ENCODE data around the gene PNMA6E. TPM values are rescaled to one million over a fixed set of nuclear protein-coding genes. Genes with fewer than 3 reads are reported as not detected.

The PNMA6E gene
- total RNA-seq, 1 experiment from 2014 or later, result not detected

- DNase-seq (ENCODE audit: low read depth), result no peak
These were observed 34.7 kb upstream of the PNMA6E start for GRCh38 chrX:153435845-153436244.

GRCh38 chrX:153434801-153435200 lies 33.7 kb upstream of the PNMA6E start:
- no peak for DNase-seq (ENCODE audit: low read depth)

- no peak for DNase-seq (ENCODE audit: low read depth)
These were observed 32.7 kb upstream of the PNMA6E start for GRCh38 chrX:153433781-153434285.

- DNase-seq (ENCODE audit: low read depth), result no peak
These were observed 32.1 kb upstream of the PNMA6E start for GRCh38 chrX:153433161-153433680.

- DNase-seq (ENCODE audit: low read depth), result no peak
These were observed 29.6 kb upstream of the PNMA6E start for GRCh38 chrX:153430796-153431195.

- no peak for DNase-seq (ENCODE audit: low read depth)
These were observed 25.1 kb upstream of the PNMA6E start for GRCh38 chrX:153426204-153426603.

- DNase-seq (ENCODE audit: low read depth), result no peak
These were observed 22.5 kb upstream of the PNMA6E start for GRCh38 chrX:153423652-153424051.

- DNase-seq (ENCODE audit: low read depth), result no peak
These were observed 20.7 kb upstream of the PNMA6E start for GRCh38 chrX:153421856-153422255.

GRCh38 chrX:153420851-153421599 lies 19.9 kb upstream of the PNMA6E start:
- DNase-seq (ENCODE audit: low read depth), result no peak

GRCh38 chrX:153417637-153418036 lies 16.5 kb upstream of the PNMA6E start:
- no peak for DNase-seq (ENCODE audit: low read depth)

GRCh38 chrX:153416781-153417450 lies 15.8 kb upstream of the PNMA6E start:
- DNase-seq (ENCODE audit: low read depth), result no peak

- DNase-seq (ENCODE audit: low read depth), result no peak
These were observed 13.8 kb upstream of the PNMA6E start for GRCh38 chrX:153414856-153415510.

- DNase-seq (ENCODE audit: low read depth), result no peak
These were observed 12.6 kb upstream of the PNMA6E start for GRCh38 chrX:153413731-153414130.

GRCh38 chrX:153412746-153413720 lies 11.9 kb upstream of the PNMA6E start:
- no peak for DNase-seq (ENCODE audit: low read depth)

- no peak for DNase-seq (ENCODE audit: low read depth)
These were observed 10.9 kb upstream of the PNMA6E start for GRCh38 chrX:153411988-153412574.

- no peak for DNase-seq (ENCODE audit: low read depth)
These were observed 10.3 kb upstream of the PNMA6E start, which contains the start of gene ZFP92 for GRCh38 chrX:153411255-153411987. TSS of gene ZFP92 (plus strand) at chrX:153411472. CDS start at chrX:153418323, 6,851 bp downstream.

GRCh38 chrX:153410888-153411254 lies 9.7 kb upstream of the PNMA6E start:
- no peak for DNase-seq (ENCODE audit: low read depth)

GRCh38 chrX:153410373-153410772 lies 9.2 kb upstream of the PNMA6E start:
- no peak for DNase-seq (ENCODE audit: low read depth)

GRCh38 chrX:153409414-153410101 lies 8.4 kb upstream of the PNMA6E start:
- no peak for DNase-seq (ENCODE audit: low read depth)
